Duodenal mucosa (tissue), 2 donors: ENCODE results near the gene SH3BGRL3.
"Not testable (repeated sequence)": the region's sequence is repeated elsewhere in the genome, so short reads cannot be mapped to it uniquely, and the experiment has no call there.

Experiments used
- H3K27ac ChIP-seq: one replicate; pipeline ENCODE4 v1.7.0; 2013; ENCODE audit warnings: low read depth, low read length
- H3K27me3 ChIP-seq, 2 donors: one replicate each; pipeline ENCODE4 v1.7.0; 2013; ENCODE audit warnings: low read length in 2 of 2, control low read depth in 1 of 2; ENCODE audit not compliant: insufficient read depth in 2 of 2, control insufficient read depth in 1 of 2
- H3K36me3 ChIP-seq, 2 donors: one replicate each; pipeline ENCODE4 v1.7.0; 2013; ENCODE audit warnings: low read length in 2 of 2, control low read depth in 1 of 2; ENCODE audit not compliant: insufficient read depth in 2 of 2, control insufficient read depth in 1 of 2
- H3K4me1 ChIP-seq, 2 donors: one replicate each; pipeline ENCODE4 v1.7.0; 2013; ENCODE audit warnings: low read length in 2 of 2, control low read depth in 1 of 2; ENCODE audit not compliant: insufficient read depth in 2 of 2, control insufficient read depth in 1 of 2
- H3K4me3 ChIP-seq, 2 donors: one replicate each; pipeline ENCODE4 v1.7.0; 2013; ENCODE audit warnings: low read length in 2 of 2, low read depth in 1 of 2
- H3K9ac ChIP-seq, 2 donors: one replicate each; pipeline ENCODE4 v1.7.0; 2013; ENCODE audit warnings: low read length in 2 of 2, low read depth in 1 of 2
- H3K9me3 ChIP-seq, 2 donors: one replicate each; pipeline ENCODE4 v1.7.0; 2013; ENCODE audit warnings: low read length in 2 of 2, control low read depth in 1 of 2; ENCODE audit not compliant: control insufficient read depth in 1 of 2

The SH3BGRL3 gene

DNA sequence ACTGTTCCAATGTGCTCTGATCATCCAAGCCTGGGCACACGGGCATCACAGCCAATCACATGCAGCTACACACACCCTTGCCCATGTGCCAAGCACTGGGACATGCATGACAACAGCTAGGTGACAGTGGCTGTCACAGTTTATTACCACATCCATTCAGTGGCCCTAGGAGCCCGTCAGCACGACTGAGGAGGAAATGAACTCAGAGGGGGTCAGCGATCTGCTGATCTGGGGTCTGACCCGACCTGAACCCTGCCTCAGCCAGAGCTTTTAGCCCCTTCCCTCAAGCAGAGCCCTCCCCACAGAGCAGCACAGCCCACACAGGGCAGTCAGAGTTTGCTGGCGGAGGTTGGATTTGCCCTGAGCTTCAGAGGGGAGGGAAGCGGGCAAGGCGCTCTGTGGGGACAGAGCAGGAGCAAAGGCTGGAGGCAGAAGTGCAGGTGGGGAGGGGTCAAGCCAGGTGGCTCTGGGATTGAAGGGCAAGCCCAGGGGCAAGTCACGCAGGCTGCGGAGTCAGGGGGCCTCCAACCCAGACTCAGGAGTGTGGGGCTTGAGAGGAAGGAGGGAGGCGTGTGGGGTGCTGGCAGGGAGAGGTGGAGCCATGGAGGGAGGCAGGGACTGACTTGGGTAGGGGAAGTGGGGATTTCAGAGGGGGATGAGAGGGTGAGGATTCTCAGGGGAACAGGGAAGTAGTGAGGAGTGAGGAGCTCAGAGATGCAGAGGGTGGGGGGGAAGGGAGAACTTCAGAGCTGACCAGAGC is 10.4 kb downstream of the SH3BGRL3 start:
- no peak overlapping the region for H3K27ac ChIP-seq
- H3K9ac ChIP-seq: peak overlapping the region in 1 of 2 donors; percentile 16
- no peaks in the 10 kb centered on the region for H3K9me3 ChIP-seq
- H3K4me3 ChIP-seq: no peak overlapping the region
- H3K36me3 ChIP-seq: no peaks in the 10 kb centered on the region
- H3K4me1 ChIP-seq: peaks cover 33 to 53% of the 10 kb centered on the region in 2 donors
- H3K27me3 ChIP-seq: no peaks in the 10 kb centered on the region

DNA sequence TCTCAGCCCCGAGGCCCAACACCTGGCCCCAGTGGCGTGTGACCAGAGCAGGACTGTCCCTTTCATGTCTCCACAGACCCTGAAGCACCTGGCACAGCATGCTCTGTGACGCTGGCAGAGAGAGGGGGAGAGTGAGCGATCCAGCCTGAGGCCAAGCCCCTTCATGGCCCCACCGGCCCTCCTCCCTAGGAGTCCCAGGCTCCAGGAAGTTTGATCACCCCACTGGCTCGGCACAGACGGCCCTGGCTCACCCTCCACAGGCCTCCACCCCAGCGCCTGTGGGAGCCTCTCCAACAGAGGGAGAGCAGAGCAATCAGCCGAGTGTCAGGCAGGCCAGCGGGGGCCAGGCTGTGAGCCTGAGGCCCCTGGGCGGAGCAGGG is 11.0 kb downstream of the SH3BGRL3 start:
- no peaks in the 10 kb centered on the region for H3K36me3 ChIP-seq
- H3K27me3 ChIP-seq: no peaks in the 10 kb centered on the region
- H3K9ac ChIP-seq: no peak overlapping the region
- H3K4me3 ChIP-seq: no peak overlapping the region
- no peaks in the 10 kb centered on the region for H3K9me3 ChIP-seq
- peaks cover 33 to 48% of the 10 kb centered on the region in 2 donors for H3K4me1 ChIP-seq
- peak overlapping the region; percentile 42 for H3K27ac ChIP-seq

GRCh38 chr1:26291433-26291832 is 11.5 kb downstream of the SH3BGRL3 start:
- Histone ChIP-seq H3K4me3 (no peak overlapping the region), H3K9ac (no peak overlapping the region), H3K27me3 (no peaks in the 10 kb centered on the region), H3K4me1 (peaks cover 27 to 43% of the 10 kb centered on the region in 2 donors), H3K36me3 (peaks cover 0 to 5% of the 10 kb centered on the region in 2 donors), H3K27ac (no peak overlapping the region), H3K9me3 (no peaks in the 10 kb centered on the region)

DNA sequence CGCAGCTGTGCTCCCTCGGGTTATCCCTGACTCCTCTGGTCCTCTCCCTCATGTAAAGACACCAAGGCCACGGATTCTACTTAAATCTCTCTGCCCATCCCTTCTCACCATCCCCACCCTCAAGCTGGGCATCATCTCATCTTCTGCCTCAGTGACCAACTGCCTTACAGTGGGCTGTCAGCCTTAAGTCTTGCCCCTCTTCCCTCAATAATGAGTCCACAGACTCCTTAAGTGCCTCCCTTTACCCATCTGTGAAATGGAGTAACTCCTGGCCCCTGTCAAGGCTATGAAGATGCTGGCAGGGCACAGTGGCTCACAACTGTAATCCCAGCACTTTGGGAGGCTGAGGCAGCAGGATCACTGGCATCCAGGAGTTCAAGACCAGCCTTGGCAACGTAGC is 12.1 kb downstream of the SH3BGRL3 start:
- no peaks in the 10 kb centered on the region for H3K9me3 ChIP-seq
- no peaks in the 10 kb centered on the region for H3K27me3 ChIP-seq
- H3K36me3 ChIP-seq: peaks cover 0 to 5% of the 10 kb centered on the region in 2 donors
- no peak overlapping the region for H3K27ac ChIP-seq
- H3K4me1 ChIP-seq: peaks cover 26 to 39% of the 10 kb centered on the region in 2 donors
- no peak overlapping the region for H3K9ac ChIP-seq
- H3K4me3 ChIP-seq: no peak overlapping the region

DNA sequence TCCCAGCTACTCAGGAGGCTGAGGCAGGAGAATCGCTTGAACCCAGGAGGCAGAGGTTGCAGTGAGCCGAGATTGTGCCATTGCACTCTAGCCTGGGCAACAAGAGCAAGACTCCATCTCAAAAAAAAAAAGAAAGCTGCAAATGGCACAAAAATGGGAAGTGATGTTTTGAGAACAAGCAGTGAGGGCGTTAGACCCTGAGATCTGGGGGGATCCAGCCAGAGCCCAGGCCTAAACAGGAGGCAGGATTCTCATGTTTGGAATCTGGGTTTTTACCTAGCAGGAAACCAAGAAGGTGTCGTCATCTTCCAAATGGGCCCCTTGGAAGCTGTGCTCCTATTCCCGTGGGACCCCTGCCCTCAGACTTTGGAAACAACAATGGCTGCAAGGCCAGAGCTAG is 12.8 kb downstream of the SH3BGRL3 start:
- not testable (repeated sequence) for H3K36me3 ChIP-seq, H3K27ac ChIP-seq, H3K27me3 ChIP-seq, H3K9me3 ChIP-seq, H3K9ac ChIP-seq, H3K4me3 ChIP-seq
- H3K4me1 ChIP-seq: peaks cover 26 to 34% of the 10 kb centered on the region in 2 donors

GRCh38 chr1:26293911-26294463 is 14.1 kb downstream of the SH3BGRL3 start:
- H3K9me3 ChIP-seq: no peaks in the 10 kb centered on the region
- H3K36me3 ChIP-seq: peaks cover 0 to 5% of the 10 kb centered on the region in 2 donors
- H3K4me3 ChIP-seq: no peak overlapping the region
- no peak overlapping the region for H3K27ac ChIP-seq
- no peaks in the 10 kb centered on the region for H3K27me3 ChIP-seq
- no peak overlapping the region for H3K9ac ChIP-seq
- H3K4me1 ChIP-seq: peaks cover 15 to 25% of the 10 kb centered on the region in 2 donors

GRCh38 chr1:26295194-26296138 is 15.6 kb downstream of the SH3BGRL3 start:
- Histone ChIP-seq H3K4me1 (peaks cover 1 to 10% of the 10 kb centered on the region in 2 donors), H3K36me3 (peaks cover 0 to 5% of the 10 kb centered on the region in 2 donors), H3K27me3 (no peaks in the 10 kb centered on the region), H3K9me3 (no peaks in the 10 kb centered on the region), H3K9ac (no peak overlapping the region), H3K27ac (no peak overlapping the region), H3K4me3 (no peak overlapping the region)

- Histone ChIP-seq H3K9ac (no peak overlapping the region), H3K27me3 (no peaks in the 10 kb centered on the region), H3K27ac (no peak overlapping the region), H3K4me1 (no peaks in the 10 kb centered on the region), H3K36me3 (peaks cover 0 to 5% of the 10 kb centered on the region in 2 donors), H3K9me3 (no peaks in the 10 kb centered on the region), H3K4me3 (no peak overlapping the region)
Measured at GRCh38 chr1:26296340-26297056, 16.6 kb downstream of the SH3BGRL3 start.

- H3K9ac ChIP-seq: no peak overlapping the region
- peaks cover 0 to 5% of the 10 kb centered on the region in 2 donors for H3K36me3 ChIP-seq
- no peaks in the 10 kb centered on the region for H3K4me1 ChIP-seq
- H3K27me3 ChIP-seq: no peaks in the 10 kb centered on the region
- no peaks in the 10 kb centered on the region for H3K9me3 ChIP-seq
- no peak overlapping the region for H3K27ac ChIP-seq
- no peak overlapping the region for H3K4me3 ChIP-seq
Measured at GRCh38 chr1:26297057-26297790, 17.3 kb downstream of the SH3BGRL3 start.
